ENCODE measurements around the gene IGFBP7.

GRCh38 chr4:57109411-57109846 is 756 bp downstream of the IGFBP7 start:
- TF ChIP-seq POLR2A (IDR thresholded peaks at IDR 0.05): no peak
- TF ChIP-seq POLR2AphosphoS5 (IDR thresholded peaks at IDR 0.05; ENCODE audit: insufficient read depth in 1 of 2, low read depth in 1 of 2): no peak

Data from vagina (tissue), 2 donors.